Kidney capillary endothelial cell (primary cell): ENCODE measurements around the gene DCT.

Experiments
- DNase-seq: peaks from one replicate; pipeline ENCODE4 v3.0.0-alpha.2; 2018; ENCODE audit warnings: low spot score

Gene DCT

DNA sequence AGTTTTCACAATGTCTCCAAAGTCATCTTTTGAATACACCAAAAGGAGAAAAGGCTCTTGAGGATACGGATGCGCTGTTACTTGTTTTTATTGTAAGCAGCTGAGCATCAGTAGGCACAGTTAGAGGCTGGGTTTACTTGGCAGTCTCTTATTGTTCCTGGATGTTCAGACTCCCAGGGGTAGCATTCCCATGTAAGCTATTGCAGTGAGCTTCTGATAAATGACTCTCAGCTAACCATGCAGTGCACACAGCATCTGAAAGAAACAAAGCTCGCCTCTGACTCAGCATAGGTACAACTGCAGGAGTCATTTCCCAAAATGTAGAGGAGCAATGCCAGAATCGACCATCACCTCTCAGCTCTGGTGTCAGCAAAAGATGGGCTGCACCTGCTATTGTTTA lies 84.8 kb downstream of the DCT start:
- no peak for DNase-seq

DNA sequence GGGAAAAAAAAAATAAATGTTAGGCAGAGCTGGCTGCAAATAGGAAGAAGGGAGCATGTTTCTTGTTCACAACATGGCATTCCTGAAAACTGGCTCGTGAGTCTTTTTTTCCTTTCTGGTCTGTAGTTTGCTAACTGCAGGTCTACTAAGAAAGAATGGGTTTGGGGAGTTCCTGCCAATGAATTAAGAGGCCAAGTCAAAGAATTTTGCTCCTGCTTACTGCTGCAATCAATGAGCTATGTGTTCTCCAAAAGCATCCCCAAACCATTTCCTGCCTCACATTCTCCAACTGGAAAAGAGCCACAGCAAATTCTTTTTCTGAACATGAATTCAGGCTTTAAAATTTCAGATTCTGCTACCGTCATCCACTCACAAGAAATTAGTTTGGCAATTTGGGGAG lies 88.6 kb downstream of the DCT start:
- no peak for DNase-seq

DNA sequence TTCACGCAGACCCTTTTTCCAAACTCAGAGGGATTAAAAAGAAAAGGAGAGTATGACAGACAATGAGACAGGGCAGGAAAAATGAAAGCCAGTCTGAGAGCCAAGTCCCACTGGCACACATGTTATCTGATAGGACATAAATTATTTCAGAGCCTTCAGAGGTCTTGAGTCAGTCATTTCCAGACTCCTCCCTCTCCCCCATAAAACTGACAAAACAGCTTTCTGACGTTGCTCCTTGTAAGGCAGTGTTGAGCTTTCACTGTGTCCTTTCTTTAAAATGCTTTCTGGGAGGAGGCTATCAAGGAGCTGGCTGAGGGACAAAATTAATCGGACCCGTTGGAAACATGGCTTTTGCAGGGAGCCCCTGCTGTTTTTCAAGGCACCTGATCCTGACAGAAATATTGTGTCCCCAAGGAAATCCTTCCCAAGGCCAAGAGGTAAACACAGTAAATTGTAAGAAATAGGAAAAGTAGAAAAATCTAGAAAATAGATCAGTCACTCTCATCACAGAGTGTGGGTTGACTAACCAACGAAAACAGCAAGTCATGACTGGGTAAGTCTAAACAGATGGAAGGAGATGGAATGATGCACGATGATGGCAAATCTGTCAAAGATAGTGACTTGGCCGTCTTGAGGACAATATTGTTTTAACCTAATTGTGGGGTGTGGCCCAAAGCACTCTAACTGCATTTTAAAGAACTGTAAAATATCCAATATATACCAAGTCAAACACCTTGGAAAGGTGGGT lies 89.7 kb downstream of the DCT start:
- no peak for DNase-seq

DNA sequence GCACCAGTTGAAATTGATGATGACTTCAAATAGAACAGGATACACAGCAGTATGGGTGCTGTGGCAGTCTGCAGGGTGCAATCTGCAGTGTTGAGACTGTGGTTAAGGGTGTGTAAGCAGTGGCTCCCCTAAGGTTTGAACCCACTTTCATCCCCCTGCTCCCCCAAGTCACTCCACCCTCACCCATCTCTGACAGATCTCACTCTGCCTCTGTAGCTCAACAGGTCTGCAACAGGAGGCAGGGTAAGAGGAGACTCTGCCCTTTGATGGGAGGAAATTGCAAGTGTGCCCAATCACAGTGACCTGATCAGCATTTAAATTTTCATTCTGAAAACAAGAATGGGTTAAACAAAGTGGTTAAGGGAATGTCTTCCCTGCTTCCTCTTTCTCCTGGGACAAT lies 92.4 kb downstream of the DCT start:
- no peak for DNase-seq
